GM12892 (cell line): ENCODE measurements around the gene EDN2.

ENCODE experiments used
- POLR2A ChIP-seq: IDR thresholded peaks from 2 replicates; pipeline ENCODE4 v1.6.1; 2011; ENCODE audit warnings: low read depth, low read length, control low read depth
- POLR2AphosphoS5 ChIP-seq: IDR thresholded peaks from 2 replicates; pipeline ENCODE4 v1.6.1; 2011; ENCODE audit warnings: low read depth, low read length, control low read depth
- TAF1 ChIP-seq: IDR thresholded peaks from 2 replicates; pipeline ENCODE4 v1.6.1; 2011; ENCODE audit warnings: low read depth, mild to moderate bottlenecking, control low read depth, low read length, borderline replicate concordance

- TF ChIP-seq POLR2A (no peak), TAF1 (no peak), POLR2AphosphoS5 (no peak)
These were observed 32.6 kb upstream of the EDN2 start for GRCh38 chr1:41517062-41517438.
